Endothelial cell of umbilical vein (primary cell): ENCODE results near the gene HECA. TPM values are rescaled to one million over a fixed set of nuclear protein-coding genes. Genes with fewer than 3 reads are reported as not detected.

ENCODE experiments used
- BruUV-seq: library from RNA; stranded (reverse); fragments of 400-500 nt; replicated peaks from 2 replicates; lab custom pipeline; 2021; lab: Mats Ljungman, UMichigan
- CTCF ChIA-PET: fragments of 300-600, 350-600 bp; sonication (Branson Sonifier 250); formaldehyde crosslinking; loops from one replicate; lab custom pipeline; 2021; ENCODE audit warnings: antibody characterized with exemption, inconsistent platforms; lab: Charles Lee
- POLR2A ChIA-PET: fragments of 300-600, 350-600 bp; sonication (Branson Sonifier 250); formaldehyde crosslinking; loops from one replicate; lab custom pipeline; 2021; ENCODE audit warnings: antibody characterized with exemption, inconsistent platforms; lab: Charles Lee
- DNase-seq: peaks from one replicate; pipeline ENCODE4 v3.0.0-alpha.2; 2011; ENCODE audit warnings: low read depth, low spot score
- FAIRE-seq: peaks from 2 replicates; lab custom pipeline; 2011; peaks lifted over from hg19 to GRCh38; lab: Jason Lieb, UNC
- H2AFZ ChIP-seq: 2 replicates; pipeline ENCODE4 v1.6.0; 2012; ENCODE audit warnings: low read depth, low read length, control low read depth, inconsistent platforms
- H3K27ac ChIP-seq: 2 replicates; pipeline ENCODE4 v1.5.1; 2011; ENCODE audit warnings: low read depth, mild to moderate bottlenecking, control low read depth, low read length, moderate library complexity; ENCODE audit not compliant: insufficient read depth
- H3K27me3 ChIP-seq, 2 experiments: 2 replicates each; pipeline versions ENCODE4 v1.6.0 to v1.6.1; 2011; ENCODE audit warnings: low read length in 2 of 2, mixed read lengths in 1 of 2; ENCODE audit not compliant: control insufficient read depth in 2 of 2, insufficient read depth in 2 of 2
- H3K36me3 ChIP-seq, 2 experiments: 2 replicates in 1 of 2; 3 replicates in 1 of 2; pipeline ENCODE4 v1.5.1; 2011; ENCODE audit warnings: low read length in 2 of 2, mild to moderate bottlenecking in 1 of 2, moderate library complexity in 1 of 2; ENCODE audit not compliant: control insufficient read depth in 2 of 2, insufficient read depth in 2 of 2; ENCODE audit errors: extremely low read depth in 1 of 2
- H3K4me1 ChIP-seq: 3 replicates; pipeline ENCODE4 v1.5.1; 2011; ENCODE audit warnings: mild to moderate bottlenecking, low read length; ENCODE audit not compliant: control insufficient read depth, insufficient read depth; ENCODE audit errors: extremely low read depth
- H3K4me2 ChIP-seq: 2 replicates; pipeline ENCODE4 v1.6.1; 2011; ENCODE audit warnings: low read length, control low read depth, mixed read lengths; ENCODE audit not compliant: insufficient read depth
- H3K4me3 ChIP-seq, 3 experiments: fragments of 200-600 bp in 1 of 3; sonication (generic), shearing (Covaris generic) in 1 of 3; replicated peaks in 1 of 3; 2 replicates each; pipeline ENCODE4 v1.5.1; 2011 to 2016; ENCODE audit warnings: control low read depth in 3 of 3, low read length in 3 of 3, mild to moderate bottlenecking in 2 of 3, inconsistent platforms in 1 of 3, low read depth in 1 of 3, moderate library complexity in 1 of 3; ENCODE audit not compliant: insufficient read depth in 1 of 3
- H3K79me2 ChIP-seq: 2 replicates; pipeline ENCODE4 v1.6.0; 2012; ENCODE audit warnings: low read length, inconsistent platforms; ENCODE audit not compliant: control insufficient read depth, insufficient read depth
- H3K9ac ChIP-seq: replicated peaks from 2 replicates; pipeline ENCODE3; 2011; ENCODE audit warnings: low read length, control low read depth; ENCODE audit not compliant: insufficient read depth; ENCODE audit errors: extremely low read depth
- H3K9me1 ChIP-seq: replicated peaks from 3 replicates; pipeline ENCODE4 v1.6.0; 2011; ENCODE audit warnings: mild to moderate bottlenecking, low read length; ENCODE audit not compliant: control insufficient read depth, insufficient read depth; ENCODE audit errors: extremely low read depth
- H3K9me3 ChIP-seq: replicated peaks from 2 replicates; pipeline ENCODE4 v1.5.1; 2012; ENCODE audit warnings: low read length, inconsistent platforms; ENCODE audit not compliant: control insufficient read depth, insufficient read depth
- H4K20me1 ChIP-seq: replicated peaks from 2 replicates; pipeline ENCODE3; 2011; ENCODE audit warnings: mild to moderate bottlenecking, low read length; ENCODE audit not compliant: control insufficient read depth, insufficient read depth; ENCODE audit errors: extremely low read depth
- CTCF ChIP-seq, 2 donors: IDR thresholded peaks; 1 replicate in 1 of 2; 2 replicates in 1 of 2; pipeline ENCODE4 v1.5.1; 2011; ENCODE audit warnings: low read length in 2 of 2, mild to moderate bottlenecking in 2 of 2, moderate library complexity in 2 of 2, control low read depth in 1 of 2, inconsistent platforms in 1 of 2, low read depth in 1 of 2; ENCODE audit not compliant: insufficient read depth in 1 of 2; ENCODE audit errors: extremely low read depth in 1 of 2
- EZH2 ChIP-seq: IDR thresholded peaks from 2 replicates; pipeline ENCODE4 v1.6.1; 2012; ENCODE audit warnings: borderline replicate concordance, low read depth, mild to moderate bottlenecking, moderate library complexity, low read length, inconsistent platforms; ENCODE audit not compliant: severe bottlenecking
- FOS ChIP-seq: IDR thresholded peaks from 2 replicates; pipeline ENCODE4 v1.6.1; 2011; ENCODE audit warnings: mild to moderate bottlenecking, low read length, moderate library complexity, borderline replicate concordance; ENCODE audit not compliant: insufficient read depth
- GATA2 ChIP-seq: IDR thresholded peaks from 2 replicates; pipeline ENCODE4 v1.7.0; 2011; ENCODE audit warnings: low read depth, mild to moderate bottlenecking, moderate library complexity, mixed read lengths, low read length; ENCODE audit not compliant: insufficient read length, insufficient read depth
- JUN ChIP-seq: IDR thresholded peaks from 2 replicates; pipeline ENCODE4 v1.6.1; 2011; ENCODE audit warnings: borderline replicate concordance, low read depth; ENCODE audit not compliant: insufficient read length, insufficient read depth
- MAX ChIP-seq: IDR thresholded peaks from 2 replicates; pipeline ENCODE4 v1.6.1; 2011; ENCODE audit not compliant: insufficient read depth, insufficient read length
- MYC ChIP-seq: IDR thresholded peaks from one replicate; pipeline ENCODE4 v1.6.1; 2011; ENCODE audit warnings: mild to moderate bottlenecking, low read depth, low read length
- POLR2A ChIP-seq: IDR thresholded peaks from 2 replicates; pipeline ENCODE4 v1.6.1; 2012; ENCODE audit warnings: low read depth, mild to moderate bottlenecking, control low read depth, low read length
- POLR2AphosphoS5 ChIP-seq: IDR thresholded peaks from 2 replicates; pipeline ENCODE4 v1.6.1; 2012; ENCODE audit warnings: low read depth, mild to moderate bottlenecking, control low read depth, low read length, moderate library complexity; ENCODE audit not compliant: insufficient read depth
- dilution Hi-C: fragments of 300-500 bp; cut with MboI; formaldehyde crosslinking; loops from one replicate; pipeline ENCODE4 v1.15.0; 2019; ENCODE audit warnings: low sequenced_read_pairs; ENCODE audit not compliant: extremely low pct_ligation_motif_present
- intact Hi-C: fragments of 100-400 bp; cut with micrococcal nuclease; formaldehyde crosslinking; loops from one replicate; pipeline ENCODE4 v1.10.0; 2022
- polyA plus RNA-seq, 4 experiments: library from polyadenylated mRNA; depleted of rRNA in 3 of 4; stranded (reverse) in 3 of 4; unstranded in 1 of 4; fragments of >200 nt; gene quantifications; 2 replicates each; pipeline versions ENCODE4 v1.2.1 to v1.2.3, GENCODE V29; 2011 to 2012; ENCODE audit warnings: missing spikeins in 1 of 4
- total RNA-seq: library from RNA; stranded (reverse); gene quantifications from 2 replicates; pipeline ENCODE4 v1.2.3, GENCODE V29; 2021

HECA gene
- total and polyA plus RNA-seq, 2 donors (not counting 3 experiments of a cell fraction or from before 2014, with no cell fraction given) = 5.8 to 16.7 TPM

DNA sequence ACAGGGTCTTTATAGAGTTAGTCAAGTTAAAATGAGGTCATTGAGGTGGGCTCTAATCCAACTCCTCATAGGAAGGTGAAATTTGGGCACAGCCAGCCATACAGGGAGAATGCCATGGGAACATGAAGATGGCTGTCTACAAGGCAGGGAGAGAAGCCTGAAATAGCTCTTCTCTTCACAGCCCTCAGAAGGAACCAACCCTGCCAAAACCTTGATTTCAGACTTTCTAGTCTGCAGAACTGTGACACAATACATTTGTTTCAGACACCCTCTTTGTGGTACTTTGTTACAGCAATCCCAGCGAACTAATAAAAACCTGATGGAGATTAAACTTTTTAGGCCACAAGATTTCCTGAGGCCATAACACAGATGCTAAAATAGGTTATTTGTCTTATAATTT lies 43.1 kb upstream of the HECA start:
- dilution Hi-C loops (no loop called here), intact Hi-C loops (no loop called here)
- Histone ChIP-seq H2AFZ (no peak overlapping the region), H3K27ac (no peak overlapping the region), H4K20me1 (no peaks in the 10 kb centered on the region), H3K4me2 (no peak overlapping the region), H3K4me1 (no peaks in the 10 kb centered on the region), H3K4me3 (no peak overlapping the region), H3K9me3 (no peaks in the 10 kb centered on the region), H3K9me1 (no peaks in the 10 kb centered on the region), H3K9ac (no peak overlapping the region), H3K36me3 (no peaks in the 10 kb centered on the region), H3K79me2 (no peaks in the 10 kb centered on the region), H3K27me3 (no peaks in the 10 kb centered on the region)
- DNase-seq = no peak
- no TSS peak for BruUV-seq
- FAIRE-seq = no peak
- CTCF ChIA-PET = no interaction called here
- TF ChIP-seq MAX (no peak), POLR2A (no peak), FOS (no peak), EZH2 (no peak), CTCF (IDR thresholded peaks at IDR 0.05; ENCODE audit: extremely low read depth in 1 of 2, insufficient read depth in 1 of 2, low read depth in 1 of 2, low read length in 2 of 2) (no peak), POLR2AphosphoS5 (no peak), MYC (no peak), GATA2 (no peak), JUN (no peak)
- POLR2A ChIA-PET = no interaction called here
